ENCODE measurements around the gene AMDHD2. TPM values are rescaled to one million over a fixed set of nuclear protein-coding genes. Genes with fewer than 3 reads are reported as not detected.
A peak's percentile ranks its signal among the peaks of the same experiment; 100 is the strongest.

The AMDHD2 gene
- total and polyA plus RNA-seq, 2 of the 8 experiments (the other 6 are each of a cell fraction or from before 2014, with no cell fraction given), result 43.0 to 54.6 TPM

DNA sequence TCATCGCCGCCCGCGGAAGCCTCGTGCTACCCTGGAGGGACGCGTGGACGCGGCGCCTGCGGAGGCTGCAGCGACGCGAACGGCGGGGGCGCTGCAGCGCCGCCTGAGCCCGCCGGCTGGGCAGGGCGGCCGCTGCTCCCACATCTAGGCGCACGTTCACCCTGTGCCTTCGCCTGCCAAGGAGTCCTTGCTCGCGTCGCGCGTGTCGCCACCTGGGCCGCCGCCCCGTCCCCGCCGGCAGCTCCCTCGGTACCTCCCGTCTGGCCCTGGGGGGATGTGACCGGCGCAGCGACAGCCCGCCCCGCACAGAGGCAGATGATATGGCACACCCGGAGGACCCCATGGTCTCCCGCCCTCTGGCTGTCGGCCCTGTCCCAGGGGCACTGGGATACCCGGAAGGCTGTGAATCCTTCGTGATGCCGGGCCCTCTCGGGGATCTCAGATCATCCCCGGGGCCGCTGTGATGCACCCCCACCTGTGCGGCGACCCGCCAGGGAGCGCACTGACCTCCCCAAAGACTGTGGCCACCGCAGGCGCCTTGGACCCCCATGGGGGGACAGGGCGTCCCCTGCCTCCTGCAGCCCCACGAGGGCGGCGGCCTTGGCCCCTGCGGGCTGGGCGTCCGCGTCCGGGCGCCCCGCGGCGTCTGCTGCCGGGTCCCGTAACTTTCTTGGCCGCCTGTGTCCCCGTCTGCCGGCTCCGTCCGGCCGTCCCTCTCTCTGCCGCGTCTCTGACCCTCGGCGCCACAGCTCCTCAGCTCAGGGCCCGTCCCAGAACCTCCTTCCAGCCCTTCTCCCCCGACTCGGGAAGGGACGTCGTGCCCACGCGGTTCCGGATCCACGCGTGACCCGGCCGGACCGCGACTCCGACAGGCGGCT is 45.9 kb upstream of the AMDHD2 start:
- peak overlapping the region; percentile 83 to 92 for H3K4me2 ChIP-seq (ENCODE audit: insufficient read depth in 1 of 2, low read depth in 2 of 2, low read length in 2 of 2)
- H4K5ac ChIP-seq (ENCODE audit: insufficient read length, low read depth, low read length), result peak overlapping the region; percentile 26
- H2AFZ ChIP-seq (ENCODE audit: low read length), result peak overlapping the region; percentile 11; the same call in 1 of the 2 replicates
- peaks cover 6 to 21% of the 10 kb centered on the region in 2 experiments for H4K20me1 ChIP-seq (replicated peaks in 1 of 2; ENCODE audit: control insufficient read depth in 1 of 2, insufficient read depth in 2 of 2, low read length in 2 of 2)
- no peak overlapping the region for H2AK5ac ChIP-seq (ENCODE audit: low read depth, low read length)
- peak overlapping the region; percentile 89 for H3K4ac ChIP-seq (replicated peaks; ENCODE audit: insufficient read length, low read depth, low read length)
- H3K9me3 ChIP-seq (ENCODE audit: insufficient read depth in 2 of 2, low read depth in 1 of 2, low read length in 1 of 2), result no peaks in the 10 kb centered on the region
- no peak overlapping the region for H2BK20ac ChIP-seq (ENCODE audit: low read length)
- H3K27me3 ChIP-seq (replicated peaks in 1 of 4; ENCODE audit: control insufficient read depth in 3 of 4, extremely low read depth in 1 of 4, insufficient read depth in 3 of 4, low read length in 3 of 4), result peaks cover 24 to 62% (median 50%) of the 10 kb centered on the region in 4 experiments
- H3K18ac ChIP-seq (ENCODE audit: extremely low read depth, low read length), result peak overlapping the region; percentile 95
- peak overlapping the region in 1 of 4 experiments; percentile 48; a peak in 2 of 7 replicates for H3K9ac ChIP-seq (replicated peaks in 1 of 4; ENCODE audit: extremely low read depth in 1 of 4, low read depth in 3 of 4, low read length in 3 of 4)
- peak overlapping the region; percentile 46; the same call in 1 of the 2 replicates for H2BK15ac ChIP-seq (ENCODE audit: low read length)
- ChIA-PET CTCF (ENCODE audit: partially characterized antibody) (interaction anchor here (1.3 to 1.7 kb wide), 5 partner anchors 9 to 280 kb away, joined by 3 to 8 read pairs (median 6); no protein-coding TSS in a partner anchor), POLR2A (ENCODE audit: partially characterized antibody) (interaction anchor here (0.8 to 3.5 kb wide), 5 partner anchors 15 to 204 kb away, joined by 3 to 20 read pairs (median 4); partner anchors contain the start of genes CEMP1 and TEDC2)
- peak overlapping the region; percentile 36 for H3K56ac ChIP-seq (replicated peaks; ENCODE audit: insufficient read length, low read depth, low read length)
- H3K36me3 ChIP-seq (ENCODE audit: control insufficient read depth in 2 of 4, insufficient read depth in 4 of 4, low read length in 3 of 4), result no peaks in the 10 kb centered on the region
- peak overlapping the region; percentile 73 for H4K91ac ChIP-seq (replicated peaks; ENCODE audit: insufficient read length, low read length)
- DNase-seq (ENCODE audit: low read depth in 1 of 2, low spot score in 2 of 2) (peak in 1 of 2 experiments; percentile 72), FAIRE-seq (no peak)
- H2BK5ac ChIP-seq (ENCODE audit: low read depth, low read length), result no peak overlapping the region; the same call in 1 of the 2 replicates
- H3K4me1 ChIP-seq (replicated peaks in 1 of 4; ENCODE audit: control insufficient read depth in 3 of 4, insufficient read depth in 4 of 4, low read length in 3 of 4), result peaks cover 0 to 32% (median 18%) of the 10 kb centered on the region in 4 experiments; a peak in 6 of 7 replicates
- no peak overlapping the region for H3K27ac ChIP-seq (ENCODE audit: low read depth, low read length)
- H2BK12ac ChIP-seq (ENCODE audit: low read depth, low read length), result no peak overlapping the region
- H2BK120ac ChIP-seq (replicated peaks; ENCODE audit: low read depth, low read length), result no peak overlapping the region
- H3K23me2 ChIP-seq (ENCODE audit: low read depth, low read length), result peaks cover 20% of the 10 kb centered on the region; the same call in 1 of the 2 replicates
- H3K23ac ChIP-seq (ENCODE audit: insufficient read length), result no peak overlapping the region
- no peak overlapping the region for H3K14ac ChIP-seq (ENCODE audit: insufficient read length)
- H3K79me1 ChIP-seq (ENCODE audit: low read depth, low read length), result peaks cover 12% of the 10 kb centered on the region; the same call in 1 of the 2 replicates
- WGBS, 2 experiments (ENCODE audit: extremely low coverage in 1 of 2, insufficient coverage in 1 of 2, insufficient read length in 1 of 2, insufficient replicate concordance in 2 of 2, low coverage in 1 of 2, low lambda C conversion rate in 2 of 2, missing lambda C conversion rate in 1 of 2), result 2% methylated on average over 56 of the region's 100 CpGs; no CpG with 5 or more reads in 1 of the 2 experiments
- H3K79me2 ChIP-seq (ENCODE audit: control insufficient read depth in 1 of 2, insufficient read depth in 2 of 2, low read length in 2 of 2), result peaks cover 0 to 2% of the 10 kb centered on the region in 2 experiments; a peak in 1 of 4 replicates
- H4K8ac ChIP-seq (ENCODE audit: extremely low read depth, insufficient read depth, low read length), result peak overlapping the region; percentile 72
- H3K4me3 ChIP-seq (ENCODE audit: extremely low read depth in 1 of 4, insufficient read depth in 2 of 4, low read depth in 3 of 4, low read length in 4 of 4), result peak overlapping the region; percentile 45 to 93 (median 69)
- TF ChIP-seq RAD21 (IDR thresholded peaks at IDR 0.05 in 1 of 2, conservative IDR thresholded peaks at IDR 0.05 in 1 of 2; ENCODE audit: low read depth in 2 of 2, low read length in 2 of 2), result peak; percentile 0 to 15; a peak in 1 of 4 replicates
- TF ChIP-seq KDM4A (IDR thresholded peaks at IDR 0.05; ENCODE audit: low read depth, low read length, severe bottlenecking), result peak; percentile 81
- TF ChIP-seq, protein P1, sequence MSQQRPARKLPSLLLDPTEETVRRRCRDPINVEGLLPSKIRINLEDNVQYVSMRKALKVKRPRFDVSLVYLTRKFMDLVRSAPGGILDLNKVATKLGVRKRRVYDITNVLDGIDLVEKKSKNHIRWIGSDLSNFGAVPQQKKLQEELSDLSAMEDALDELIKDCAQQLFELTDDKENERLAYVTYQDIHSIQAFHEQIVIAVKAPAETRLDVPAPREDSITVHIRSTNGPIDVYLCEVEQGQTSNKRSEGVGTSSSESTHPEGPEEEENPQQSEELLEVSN (IDR thresholded peaks at IDR 0.05), result peak; percentile 33; the same call in 1 of the 2 replicates
- TF ChIP-seq TAF1 (IDR thresholded peaks at IDR 0.05; ENCODE audit: low read depth, low read length), result 0 out of 2 replicates have a peak, but pooled peaks have one; percentile 35
- TF ChIP-seq POLR2A (IDR thresholded peaks at IDR 0.05; ENCODE audit: control extremely low read depth in 1 of 2, low read depth in 2 of 2, low read length in 2 of 2), result no peak
- TF ChIP-seq SIRT6 (IDR thresholded peaks at IDR 0.05; ENCODE audit: low read length), result no peak
- no peak for TF ChIP-seq CREB1 (IDR thresholded peaks at IDR 0.05)

All from H1 (cell line).